H7 (cell line): ENCODE measurements around the gene LRRC37B. TPM values are rescaled to one million over a fixed set of nuclear protein-coding genes. Genes with fewer than 3 reads are reported as not detected.
A peak's percentile ranks its signal among the peaks of the same experiment; 100 is the strongest.
"Not testable (repeated sequence)": the region's sequence is repeated elsewhere in the genome, so short reads cannot be mapped to it uniquely, and the experiment has no call there.

Experiments
- DNase-seq: peaks from one replicate; pipeline ENCODE4 v3.0.0; 2012
- H3K27me3 ChIP-seq: 2 replicates; pipeline ENCODE4 v1.6.0; 2011; ENCODE audit warnings: mild to moderate bottlenecking, low read length; ENCODE audit not compliant: control insufficient read depth, insufficient read depth
- H3K36me3 ChIP-seq: replicated peaks from 2 replicates; pipeline ENCODE4 v1.5.1; 2011; ENCODE audit warnings: low read length; ENCODE audit not compliant: control insufficient read depth, insufficient read depth
- H3K4me3 ChIP-seq: 2 replicates; pipeline ENCODE4 v1.5.1; 2011; ENCODE audit warnings: low read depth, mild to moderate bottlenecking, control low read depth, low read length, moderate library complexity; ENCODE audit not compliant: insufficient read depth
- total RNA-seq: library from RNA; depleted of rRNA; stranded (reverse); fragments of >200 nt; shearing (Covaris generic); gene quantifications from 2 replicates; pipeline ENCODE4 v1.2.3, GENCODE V29; 2014; rRNA removed

LRRC37B gene
- 10.8 and 22.8 TPM in 2 replicates for total RNA-seq

DNA sequence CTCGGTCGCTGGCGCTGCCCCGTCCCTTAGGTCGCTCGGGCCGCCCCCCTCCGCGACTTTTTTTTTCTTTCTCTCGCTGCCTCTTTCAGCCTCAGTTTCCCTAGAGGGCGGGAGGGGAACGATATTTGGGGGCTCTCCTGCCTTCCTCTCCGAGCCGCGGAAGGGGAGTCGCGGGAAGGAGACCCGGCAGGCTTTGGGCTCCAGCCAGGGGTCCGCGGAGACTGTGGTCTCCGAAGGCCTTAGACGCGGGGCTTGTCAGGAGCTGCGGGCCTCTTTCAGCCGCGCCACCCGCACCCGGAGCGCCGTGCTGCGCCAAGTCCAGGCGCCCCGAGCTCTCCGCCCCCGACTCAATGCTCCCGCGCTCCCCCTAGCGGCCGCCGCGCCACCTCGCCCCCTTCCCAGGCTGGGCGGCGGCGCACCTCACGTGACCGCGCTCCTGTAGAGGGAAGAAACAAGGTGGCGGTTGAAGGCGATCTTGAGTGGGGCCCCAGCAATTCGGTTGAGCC lies at the start of gene LRRC37B:
TSS of gene LRRC37B (plus strand) at position 427 of the 506 bp plus-strand sequence. CDS start 14,010 bp downstream, outside the sequence.
- Histone ChIP-seq H3K27me3 (peaks cover 6% of the 10 kb centered on the region), H3K4me3 (peak within 1 kb of the TSS; percentile 96), H3K36me3 (no peaks in the 10 kb centered on the region)
- peak; percentile 92 for DNase-seq

DNA sequence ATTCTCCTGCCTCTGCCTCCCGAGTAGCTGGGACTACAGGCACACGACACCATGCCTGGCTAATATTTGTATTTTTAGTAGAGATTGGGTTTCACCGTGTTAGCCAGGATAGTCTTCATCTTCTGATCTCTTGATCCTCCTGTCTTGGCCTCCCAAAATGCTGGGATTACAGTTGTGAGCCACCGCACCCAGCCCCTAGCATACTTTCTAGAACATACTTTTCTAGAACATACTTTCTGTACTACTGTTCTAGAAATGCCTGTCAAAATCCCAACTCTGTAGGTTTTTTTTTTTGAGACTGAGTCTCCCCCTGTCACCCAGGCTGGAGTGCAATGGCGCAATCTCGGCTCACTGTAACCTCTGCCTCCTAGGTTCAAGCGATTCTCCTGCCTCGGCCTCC lies 43.1 kb upstream of the LRRC37B start:
- not testable (repeated sequence) for H3K4me3 ChIP-seq, DNase-seq, H3K27me3 ChIP-seq, H3K36me3 ChIP-seq

DNA sequence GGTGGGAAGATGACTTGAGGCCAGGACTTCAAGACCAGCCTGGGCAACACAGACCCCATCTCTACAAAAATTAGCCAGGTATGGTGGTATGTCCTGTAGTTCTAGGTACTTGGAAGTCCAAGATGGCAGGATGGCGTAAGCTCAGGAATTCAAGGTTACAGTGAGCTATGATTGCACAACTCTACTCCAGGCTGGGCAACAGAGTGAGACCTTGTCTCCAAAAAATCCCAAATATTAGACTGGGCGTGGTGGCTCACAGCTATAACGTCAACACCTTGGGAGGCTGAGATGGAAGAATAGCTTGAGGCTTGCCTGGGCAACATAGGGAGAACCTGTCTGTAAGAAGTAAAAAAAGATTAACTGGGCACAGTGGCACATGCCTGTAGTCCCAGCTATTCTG lies 39.5 kb upstream of the LRRC37B start:
- DNase-seq, result no peak
- H3K27me3 ChIP-seq, result no peaks in the 10 kb centered on the region
- no peak overlapping the region for H3K4me3 ChIP-seq
- peaks cover 7% of the 10 kb centered on the region for H3K36me3 ChIP-seq

DNA sequence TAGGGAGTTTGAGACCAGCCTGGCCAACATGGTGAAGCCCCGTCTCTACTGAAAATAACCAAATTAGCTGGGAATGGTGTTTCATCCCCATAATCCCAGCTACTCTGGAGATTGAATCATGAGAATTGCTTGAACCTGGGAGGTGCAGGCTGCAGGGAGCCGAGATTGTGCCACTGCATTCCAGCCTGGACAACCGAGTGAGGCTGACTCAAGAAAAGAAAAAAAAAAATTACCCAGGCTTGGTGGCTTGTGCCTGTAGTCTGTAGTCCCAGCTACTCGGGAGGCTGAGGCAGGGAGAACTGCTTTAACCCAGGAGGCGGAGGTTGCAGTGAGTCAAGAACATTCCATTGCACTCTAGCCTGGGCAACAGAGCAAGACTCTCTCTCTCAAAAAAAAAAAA lies 36.8 kb upstream of the LRRC37B start:
- not testable (repeated sequence) for H3K36me3 ChIP-seq, H3K27me3 ChIP-seq, DNase-seq, H3K4me3 ChIP-seq

DNA sequence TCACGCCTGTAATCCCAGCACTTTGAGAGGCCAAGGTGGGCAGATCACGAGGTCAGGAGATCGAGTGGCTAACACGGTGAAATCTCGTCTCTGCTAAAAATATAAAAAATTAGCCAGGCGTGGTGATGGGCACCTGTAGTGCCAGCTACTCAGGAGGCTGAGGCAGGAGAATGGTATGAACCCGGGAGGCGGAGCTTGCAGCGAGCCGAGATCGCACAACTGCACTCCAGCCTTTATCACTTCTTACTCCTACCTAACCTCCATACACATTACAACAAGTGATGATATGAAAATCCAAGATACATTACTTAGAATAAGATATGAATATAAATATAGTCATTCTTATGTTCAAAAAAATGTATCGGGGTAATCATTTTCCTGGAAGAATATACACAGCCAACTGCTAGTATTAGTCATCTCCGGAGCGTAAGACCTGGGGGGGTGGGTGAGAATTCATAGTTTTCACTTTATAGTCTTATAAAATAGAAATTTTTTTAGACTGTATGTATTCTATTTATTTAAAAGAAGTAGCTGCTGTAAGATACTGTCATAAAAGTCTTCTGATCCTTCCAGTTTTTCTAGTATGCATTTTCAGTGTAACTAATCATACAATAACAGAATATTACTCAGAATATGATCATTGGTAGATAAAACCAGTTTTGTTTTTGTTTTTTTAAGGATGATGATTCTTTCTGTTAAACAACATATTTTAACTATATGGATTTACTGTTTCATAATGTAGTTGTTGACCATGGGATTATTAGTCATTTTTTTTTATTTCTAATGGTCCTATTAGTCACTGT lies 32.7 kb upstream of the LRRC37B start:
- not testable (repeated sequence) for H3K36me3 ChIP-seq, DNase-seq, H3K4me3 ChIP-seq, H3K27me3 ChIP-seq

DNA sequence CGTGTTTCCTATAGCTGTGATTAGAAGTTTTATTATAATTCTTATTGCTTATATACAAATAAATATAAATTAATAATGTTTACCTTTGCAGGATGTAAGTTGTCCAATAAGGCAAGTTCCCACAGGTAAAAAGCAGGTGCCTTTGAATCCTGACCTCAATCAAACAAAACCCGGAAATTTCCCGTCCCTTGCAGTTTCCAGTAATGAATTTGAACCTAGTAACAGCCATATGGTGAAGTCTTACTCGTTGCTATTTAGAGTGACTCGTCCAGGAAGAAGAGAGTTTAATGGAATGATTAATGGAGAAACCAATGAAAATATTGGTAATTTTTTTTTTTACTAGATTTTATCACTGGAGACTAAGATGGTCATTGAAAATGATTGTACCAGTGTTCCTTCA lies 31.8 kb upstream of the LRRC37B start:
- H3K27me3 ChIP-seq, DNase-seq, H3K4me3 ChIP-seq, H3K36me3 ChIP-seq: not testable (repeated sequence)

DNA sequence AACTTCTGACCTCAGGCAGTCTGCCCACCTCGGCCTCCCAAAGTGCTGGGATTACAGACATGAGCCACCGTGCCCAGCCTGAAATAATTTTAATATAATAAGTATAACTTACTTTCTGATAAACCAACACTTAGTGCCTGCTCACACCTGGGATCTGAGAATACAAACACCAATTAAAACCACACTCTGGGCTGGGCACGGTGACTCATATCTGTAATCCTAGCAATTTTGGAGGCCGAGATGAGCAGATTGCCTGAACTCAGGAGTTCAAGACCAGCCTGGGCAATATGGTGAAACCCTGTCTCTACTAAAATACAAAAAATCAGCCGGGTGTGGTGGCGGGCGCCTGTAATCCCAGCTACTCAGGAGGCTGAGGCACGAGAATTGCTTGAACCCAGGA lies 15.4 kb upstream of the LRRC37B start:
- not testable (repeated sequence) for H3K27me3 ChIP-seq, DNase-seq, H3K4me3 ChIP-seq
- peaks cover 32% of the 10 kb centered on the region for H3K36me3 ChIP-seq

DNA sequence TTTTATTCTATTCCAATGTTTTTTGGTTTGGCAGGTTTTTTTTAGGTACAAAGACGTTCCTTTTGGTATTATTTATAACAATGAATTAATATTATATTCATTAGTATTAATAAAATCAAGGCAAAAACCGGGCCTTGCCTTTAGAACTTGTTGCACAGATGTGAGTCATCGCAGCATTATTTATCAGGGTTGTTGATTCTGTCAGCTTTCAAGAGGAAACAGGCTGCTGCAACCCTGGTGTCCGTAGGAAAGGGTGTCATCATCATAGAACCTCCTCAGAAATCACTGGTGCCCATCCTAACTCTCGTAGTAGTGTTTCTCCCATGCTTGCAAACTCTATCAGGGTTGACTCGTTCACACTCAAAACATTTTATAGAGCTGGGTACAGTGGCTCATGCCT lies 10.2 kb upstream of the LRRC37B start:
- peaks cover 26% of the 10 kb centered on the region for H3K36me3 ChIP-seq
- H3K27me3 ChIP-seq, result no peaks in the 10 kb centered on the region
- no peak overlapping the region for H3K4me3 ChIP-seq
- no peak for DNase-seq

DNA sequence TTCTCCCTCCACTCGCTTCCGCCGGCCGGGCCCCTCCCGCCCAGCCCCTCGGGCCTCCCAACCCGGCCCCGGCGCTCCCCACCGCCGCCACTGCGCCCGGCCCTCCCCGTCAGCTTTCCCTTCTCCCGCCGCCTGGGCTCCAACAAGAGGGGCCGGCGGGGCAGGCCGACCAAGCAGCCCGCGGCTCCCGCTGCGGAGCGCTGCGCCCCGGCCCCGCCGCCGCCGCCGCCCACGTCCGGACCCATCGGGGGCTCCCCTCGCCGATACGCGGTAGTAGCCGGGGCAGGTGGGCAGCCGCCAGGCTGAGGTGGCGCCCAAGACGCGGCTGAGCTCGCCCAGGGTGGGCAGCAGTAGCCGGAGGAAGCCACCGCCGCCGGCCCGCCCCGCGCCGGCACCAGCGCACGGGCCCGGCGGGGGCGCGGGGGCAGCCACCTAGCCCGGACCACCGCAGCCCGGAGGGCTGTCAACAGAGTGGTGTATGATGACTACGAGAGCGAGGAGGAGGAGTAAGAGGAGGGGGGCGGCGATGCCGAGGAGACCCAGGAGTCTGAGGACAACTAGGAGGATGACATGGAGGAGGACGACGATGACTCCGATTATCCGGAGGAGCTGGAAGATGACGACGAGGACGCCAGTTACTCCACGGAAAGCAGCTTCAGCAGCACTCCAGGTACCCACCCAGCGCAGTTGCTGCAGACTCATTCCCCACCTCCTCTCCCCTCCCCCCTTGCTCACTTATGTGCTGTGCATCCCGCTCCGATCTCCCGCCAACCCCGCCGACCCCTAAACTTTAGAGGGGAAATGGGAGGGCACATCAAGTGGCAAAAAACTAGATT lies 498 bp downstream of the LRRC37B start:
- DNase-seq, result peak; percentile 73
- no peaks in the 10 kb centered on the region for H3K36me3 ChIP-seq
- H3K4me3 ChIP-seq, result peak overlapping the region; percentile 96
- H3K27me3 ChIP-seq, result peaks cover 6% of the 10 kb centered on the region

DNA sequence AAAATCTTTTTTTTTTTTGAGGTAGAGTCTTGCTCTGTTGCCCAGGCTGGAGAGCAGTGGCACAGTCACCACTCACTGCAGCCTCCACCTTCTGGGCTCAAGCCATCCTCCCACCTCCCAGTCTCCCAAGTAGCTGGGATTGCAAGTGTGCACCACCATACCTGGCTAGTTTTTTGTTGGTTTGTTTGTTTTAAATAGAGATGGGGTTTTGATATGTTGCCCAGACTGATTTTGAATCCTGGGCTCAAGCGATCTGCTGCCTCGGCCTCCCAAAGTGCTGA lies 2.0 kb downstream of the LRRC37B start:
- no peak overlapping the region for H3K4me3 ChIP-seq
- no peaks in the 10 kb centered on the region for H3K36me3 ChIP-seq
- DNase-seq, result no peak
- peaks cover 6% of the 10 kb centered on the region for H3K27me3 ChIP-seq

DNA sequence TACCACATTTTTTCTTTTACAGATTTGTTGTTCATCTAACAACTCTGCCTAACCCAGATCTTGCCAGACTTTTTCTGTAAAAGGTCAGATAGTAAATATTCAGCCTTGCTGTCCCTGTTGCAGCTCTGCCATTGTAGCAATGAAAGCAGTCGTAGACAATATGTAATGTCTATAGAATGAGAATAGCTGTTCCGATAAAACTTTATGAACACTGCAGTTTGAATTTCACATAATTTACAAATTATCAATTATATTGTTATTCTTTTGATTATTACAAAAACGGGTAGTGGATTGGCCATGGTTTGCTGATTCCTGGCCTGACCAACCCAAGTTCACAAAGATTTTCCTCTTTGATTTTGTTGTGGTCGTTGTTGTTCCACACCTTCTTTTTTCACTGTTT lies 2.9 kb downstream of the LRRC37B start:
- no peak overlapping the region for H3K4me3 ChIP-seq
- H3K36me3 ChIP-seq, result no peaks in the 10 kb centered on the region
- H3K27me3 ChIP-seq, result peaks cover 6% of the 10 kb centered on the region
- DNase-seq, result no peak

DNA sequence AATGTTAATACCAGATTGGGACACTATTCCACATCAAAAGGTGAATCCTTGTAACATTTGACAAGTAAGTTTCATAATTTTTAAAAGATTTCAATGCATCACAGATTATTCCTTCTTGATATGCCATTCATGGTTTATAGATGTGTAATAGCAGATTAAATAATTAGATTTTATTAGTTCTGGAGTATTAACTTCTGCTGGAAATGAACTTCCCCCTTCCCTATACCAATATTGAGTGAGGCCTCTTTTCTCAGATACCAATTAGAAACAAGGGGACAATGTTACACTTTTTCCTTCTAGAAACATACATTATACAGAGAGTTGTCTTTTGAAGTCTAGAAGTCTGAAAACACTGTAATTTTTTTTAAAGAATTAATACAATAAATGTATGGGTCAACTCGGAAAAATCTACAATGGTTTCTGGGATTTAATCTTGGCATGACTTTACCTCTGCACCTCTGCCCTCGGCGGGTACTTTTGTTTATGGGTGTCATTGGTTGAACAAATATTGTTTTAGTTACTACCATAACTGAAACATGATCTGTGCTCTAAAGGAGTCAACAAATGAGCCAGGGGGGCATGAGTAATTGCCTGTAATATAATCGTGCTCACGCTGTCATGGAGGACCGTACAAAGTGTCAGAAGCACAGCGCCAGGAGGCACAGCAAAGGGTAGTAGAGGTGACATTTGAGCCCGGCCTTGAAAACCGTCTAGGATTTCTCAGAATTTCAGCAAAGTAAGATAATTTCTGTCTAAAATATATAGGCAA lies 8.2 kb downstream of the LRRC37B start:
- no peak for DNase-seq

DNA sequence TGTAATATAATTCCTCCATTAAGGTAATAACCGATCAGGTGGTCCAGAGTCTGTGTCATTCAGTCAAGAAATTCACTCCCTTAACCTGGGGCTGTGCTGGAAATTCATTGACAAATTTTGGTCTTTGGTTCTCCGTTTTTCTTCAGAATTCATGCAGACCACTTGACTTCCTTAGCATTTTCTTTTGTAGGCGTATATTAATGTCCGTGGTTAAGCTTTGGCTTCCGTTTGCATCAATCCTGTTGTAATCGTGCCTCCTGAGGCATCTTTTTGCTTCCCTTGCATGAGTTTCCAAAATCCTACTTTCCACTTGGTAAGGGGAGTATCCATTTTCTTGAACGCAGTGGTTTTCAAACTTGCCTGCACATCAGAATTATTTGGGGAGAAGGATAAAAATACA lies 9.0 kb downstream of the LRRC37B start:
- no peak for DNase-seq
- Histone ChIP-seq H3K36me3 (0 out of 2 replicates have a peak, but pooled peaks cover 1% of the 10 kb centered on the region), H3K4me3 (no peak overlapping the region), H3K27me3 (no peaks in the 10 kb centered on the region)

More for the DNA sequence above, 8.2 kb downstream of the LRRC37B start:
- no peaks in the 10 kb centered on the region for H3K27me3 ChIP-seq
- no peak overlapping the region for H3K4me3 ChIP-seq
- 0 out of 2 replicates have a peak, but pooled peaks cover 1% of the 10 kb centered on the region for H3K36me3 ChIP-seq

DNA sequence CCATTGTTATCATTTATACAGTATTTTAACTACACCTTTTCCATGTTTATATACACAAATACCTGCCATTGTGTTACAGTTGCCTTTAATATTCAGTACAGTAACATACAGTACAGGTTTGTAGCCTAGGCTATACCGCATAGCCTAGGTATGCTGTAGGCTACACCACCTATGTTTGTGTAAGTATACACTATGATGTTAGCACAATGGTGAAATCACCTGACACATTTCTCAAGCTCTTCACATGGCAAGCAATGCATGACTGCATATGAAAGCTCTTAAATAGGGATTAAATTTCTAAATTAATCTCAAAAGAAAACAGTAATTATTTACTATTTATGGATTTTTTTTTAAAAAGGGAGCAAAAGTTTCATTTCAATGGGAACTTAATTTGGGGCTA lies 12.0 kb downstream of the LRRC37B start:
- peaks cover 2% of the 10 kb centered on the region; the same call in 1 of the 2 replicates for H3K36me3 ChIP-seq
- no peak overlapping the region for H3K4me3 ChIP-seq
- H3K27me3 ChIP-seq, result no peaks in the 10 kb centered on the region
- DNase-seq, result no peak
